ENCODE results near the gene RGSL1.

DNA sequence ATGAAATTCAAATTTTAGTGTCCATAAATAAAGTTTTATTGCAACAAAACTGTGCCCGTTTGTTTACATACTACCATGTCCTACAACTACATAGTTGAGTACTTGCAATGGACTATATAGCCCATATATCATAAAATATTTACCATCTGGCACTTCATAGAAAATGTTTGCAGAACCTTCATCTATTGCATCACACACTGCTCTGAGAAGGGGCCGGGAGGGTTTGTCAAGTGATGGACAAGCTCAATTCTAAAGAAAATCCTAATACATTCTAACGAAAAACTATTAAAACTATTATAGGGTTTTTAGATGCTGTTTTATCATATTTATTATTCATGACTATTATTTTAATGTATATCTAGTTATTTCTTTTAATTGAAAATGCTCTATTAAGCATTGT is 35.9 kb downstream of the RGSL1 start:
- TF ChIP-seq TAF1 (IDR thresholded peaks at IDR 0.05; ENCODE audit: borderline replicate concordance, insufficient read depth, low read length), result no peak
- no peak for TF ChIP-seq SIN3A (IDR thresholded peaks at IDR 0.05; ENCODE audit: borderline replicate concordance, insufficient read depth, low read length)
- TF ChIP-seq POLR2AphosphoS5 (IDR thresholded peaks at IDR 0.05; ENCODE audit: low read depth, low read length), result no peak
- TF ChIP-seq REST (IDR thresholded peaks at IDR 0.05; ENCODE audit: insufficient read depth in 1 of 2, low read depth in 2 of 2, low read length in 2 of 2), result no peak
- no peak for TF ChIP-seq FOXP2 (optimal IDR thresholded peaks at IDR 0.05; ENCODE audit: borderline replicate concordance, extremely low read depth, extremely low read length, insufficient read depth)
